HT-29 (cell line): Measurements from ENCODE around the gene OR7G1. TPM values are rescaled to one million over a fixed set of nuclear protein-coding genes. Genes with fewer than 3 reads are reported as not detected.
"Not testable (repeated sequence)": the region's sequence is repeated elsewhere in the genome, so short reads cannot be mapped to it uniquely, and the experiment has no call there.

Experiments
- DNase-seq: peaks from one replicate; pipeline ENCODE4 v3.0.0-alpha.2; 2015; ENCODE audit warnings: low spot score
- small RNA-seq: library from RNA; depleted of rRNA; stranded (forward); fragments of <200 nt; gene quantifications from one replicate; pipeline ENCODE3, GENCODE V24; 2014
- total RNA-seq: library from RNA; depleted of rRNA; stranded (reverse); fragments of >200 nt; shearing (Covaris generic); gene quantifications from 2 replicates; pipeline ENCODE4 v1.2.3, GENCODE V29; 2014; rRNA removed

OR7G1 gene
- total RNA-seq, 1 experiment from 2014 or later: not detected

GRCh38 chr19:9076901-9077300, 38.7 kb downstream of the OR7G1 start:
- no peak for DNase-seq

- DNase-seq: peak; percentile 90
Measured at GRCh38 chr19:9075064-9075949, 40.3 kb downstream of the OR7G1 start.

- DNase-seq: no peak
Measured at GRCh38 chr19:9073806-9074205, 41.8 kb downstream of the OR7G1 start.

- DNase-seq: not testable (repeated sequence)
Measured at GRCh38 chr19:9071720-9072119, 43.8 kb downstream of the OR7G1 start.

GRCh38 chr19:9070066-9070465, 45.5 kb downstream of the OR7G1 start:
- DNase-seq: no peak

- DNase-seq: no peak
Measured at GRCh38 chr19:9065457-9066014, 50.0 kb downstream of the OR7G1 start.

Small RNA genes within 50 kb of the gene (small RNA-seq; reads per million reads assigned to genes)
- not detected for gene OR1M4P

Other genes with a start within 250 kb of the OR7G1 start
- 0.03 TPM in 2 replicates for gene MUC16, start 105.4 kb downstream of the OR7G1 start, total RNA-seq
- gene OR1M1, start 28.7 kb downstream of the OR7G1 start, total RNA-seq: not detected in 2 replicates
- gene OR7G2, start 8.3 kb downstream of the OR7G1 start, total RNA-seq: not detected in 2 replicates
- not detected in 2 replicates for gene OR7G3, start 11.2 kb upstream of the OR7G1 start, total RNA-seq
- 13.6 and 18.2 TPM in 2 replicates for gene ZNF317, start 24.6 kb upstream of the OR7G1 start, total RNA-seq
- gene OR7D2, start 63.2 kb upstream of the OR7G1 start, total RNA-seq: not detected in 2 replicates
- gene OR7D4, start 103.8 kb upstream of the OR7G1 start, total RNA-seq: not detected in 2 replicates
- gene OR7E24, start 135.2 kb upstream of the OR7G1 start, total RNA-seq: not detected in 2 replicates
- 2.1 and 9.4 TPM in 2 replicates for gene ZNF699, start 194.1 kb upstream of the OR7G1 start, total RNA-seq
- 0.74 and 1.1 TPM in 2 replicates for gene ZNF559, start 208.4 kb upstream of the OR7G1 start, total RNA-seq
- gene ZNF177, start 247.2 kb upstream of the OR7G1 start, total RNA-seq: 0.03 and 0.18 TPM in 2 replicates